Activated T-helper 2 cell treated with anti-CD3 and anti-CD28 coated beads, Interferon-gamma antibody, Interleukin-2, Interleukin-4, amounts not matched to agents 10 μg/mL and 5 μg/mL and 100 μg/mL, durations not matched to agents 14 hours and 24 hours and 36 hours (primary cell): ENCODE results near the gene FOLH1. TPM values are rescaled to one million over a fixed set of nuclear protein-coding genes. Genes with fewer than 3 reads are reported as not detected.
"Not testable (repeated sequence)": the region's sequence is repeated elsewhere in the genome, so short reads cannot be mapped to it uniquely, and the experiment has no call there.

ENCODE experiments used
- DNase-seq: peaks from one replicate; pipeline ENCODE4 v3.0.0; 2021; ENCODE audit warnings: low spot score
- H3K27ac Mint-ChIP-seq: one replicate; pipeline ENCODE4 v1.8.0; 2021; ENCODE audit warnings: mixed read lengths
- H3K27me3 Mint-ChIP-seq: one replicate; pipeline ENCODE4 v1.8.0; 2021; ENCODE audit warnings: low read depth, mixed read lengths
- H3K36me3 Mint-ChIP-seq: one replicate; pipeline ENCODE4 v1.8.0; 2021; ENCODE audit warnings: low read depth, mixed read lengths
- H3K4me1 Mint-ChIP-seq: one replicate; pipeline ENCODE4 v1.8.0; 2021; ENCODE audit warnings: low read depth, mixed read lengths
- H3K4me3 Mint-ChIP-seq: one replicate; pipeline ENCODE4 v1.8.0; 2021; ENCODE audit warnings: low read depth, mild to moderate bottlenecking, moderate library complexity, mixed read lengths
- H3K9me3 Mint-ChIP-seq: one replicate; pipeline ENCODE4 v1.8.0; 2021; ENCODE audit warnings: mixed read lengths
- intact Hi-C: fragments of 100-400 bp; cut with micrococcal nuclease; formaldehyde crosslinking; loops from one replicate; pipeline ENCODE4 v1.15.1; 2023
- total RNA-seq: library from RNA; stranded (reverse); gene quantifications from 2 replicates; pipeline ENCODE4 v1.2.3, GENCODE V29; 2022

Gene FOLH1
- total RNA-seq, 1 donor from 2014 or later, result not detected

GRCh38 chr11:49213026-49213560 lies 4.7 kb upstream of the FOLH1 start:
- Mint-ChIP-seq H3K4me3 (no peak overlapping the region), H3K27me3 (peaks cover 3% of the 10 kb centered on the region), H3K36me3 (no peaks in the 10 kb centered on the region), H3K4me1 (no peaks in the 10 kb centered on the region), H3K27ac (no peak overlapping the region), H3K9me3 (no peaks in the 10 kb centered on the region)
- no peak for DNase-seq
- intact Hi-C loops, result no loop called here

GRCh38 chr11:49206999-49207398 lies 1.4 kb downstream of the FOLH1 start:
- DNase-seq, H3K27ac Mint-ChIP-seq, H3K9me3 Mint-ChIP-seq, intact Hi-C loops, H3K4me1 Mint-ChIP-seq, H3K36me3 Mint-ChIP-seq, H3K4me3 Mint-ChIP-seq, H3K27me3 Mint-ChIP-seq: not testable (repeated sequence)

GRCh38 chr11:49202287-49202976 lies 6.0 kb downstream of the FOLH1 start:
- H3K27ac Mint-ChIP-seq, result no peak overlapping the region
- no peaks in the 10 kb centered on the region for H3K36me3 Mint-ChIP-seq
- no peak overlapping the region for H3K4me3 Mint-ChIP-seq
- intact Hi-C loops, result no loop called here
- H3K27me3 Mint-ChIP-seq, result peaks cover 3% of the 10 kb centered on the region
- no peak for DNase-seq
- H3K9me3 Mint-ChIP-seq, result no peaks in the 10 kb centered on the region
- no peaks in the 10 kb centered on the region for H3K4me1 Mint-ChIP-seq

- DNase-seq, H3K27me3 Mint-ChIP-seq, H3K4me3 Mint-ChIP-seq, H3K36me3 Mint-ChIP-seq, intact Hi-C loops, H3K27ac Mint-ChIP-seq, H3K9me3 Mint-ChIP-seq, H3K4me1 Mint-ChIP-seq: not testable (repeated sequence)
Measured at GRCh38 chr11:49196775-49197174, 11.6 kb downstream of the FOLH1 start.

GRCh38 chr11:49196002-49196401 lies 12.4 kb downstream of the FOLH1 start:
- DNase-seq, H3K27ac Mint-ChIP-seq: not testable (repeated sequence)

GRCh38 chr11:49190287-49190686 lies 18.1 kb downstream of the FOLH1 start:
- H3K4me3 Mint-ChIP-seq, H3K9me3 Mint-ChIP-seq, intact Hi-C loops, H3K36me3 Mint-ChIP-seq, DNase-seq, H3K4me1 Mint-ChIP-seq, H3K27ac Mint-ChIP-seq, H3K27me3 Mint-ChIP-seq: not testable (repeated sequence)

More at GRCh38 chr11:49196002-49196401, 12.4 kb downstream of the FOLH1 start:
- H3K4me3 Mint-ChIP-seq, H3K4me1 Mint-ChIP-seq, intact Hi-C loops, H3K9me3 Mint-ChIP-seq, H3K36me3 Mint-ChIP-seq, H3K27me3 Mint-ChIP-seq: not testable (repeated sequence)

- H3K4me3 Mint-ChIP-seq, intact Hi-C loops, H3K4me1 Mint-ChIP-seq, H3K27me3 Mint-ChIP-seq, H3K9me3 Mint-ChIP-seq, H3K36me3 Mint-ChIP-seq, DNase-seq, H3K27ac Mint-ChIP-seq: not testable (repeated sequence)
Measured at GRCh38 chr11:49186225-49186624, 22.2 kb downstream of the FOLH1 start.

GRCh38 chr11:49185597-49185996 lies 22.8 kb downstream of the FOLH1 start:
- H3K4me3 Mint-ChIP-seq, DNase-seq, H3K27me3 Mint-ChIP-seq, H3K4me1 Mint-ChIP-seq, H3K27ac Mint-ChIP-seq, H3K9me3 Mint-ChIP-seq, intact Hi-C loops, H3K36me3 Mint-ChIP-seq: not testable (repeated sequence)

- H3K4me3 Mint-ChIP-seq, H3K9me3 Mint-ChIP-seq, DNase-seq, intact Hi-C loops, H3K4me1 Mint-ChIP-seq, H3K36me3 Mint-ChIP-seq, H3K27me3 Mint-ChIP-seq, H3K27ac Mint-ChIP-seq: not testable (repeated sequence)
Measured at GRCh38 chr11:49184756-49185155, 23.6 kb downstream of the FOLH1 start.

GRCh38 chr11:49177936-49178335 lies 30.5 kb downstream of the FOLH1 start:
- H3K36me3 Mint-ChIP-seq, H3K9me3 Mint-ChIP-seq, H3K27ac Mint-ChIP-seq, H3K27me3 Mint-ChIP-seq, DNase-seq, H3K4me3 Mint-ChIP-seq, intact Hi-C loops, H3K4me1 Mint-ChIP-seq: not testable (repeated sequence)

GRCh38 chr11:49175378-49175777 lies 33.0 kb downstream of the FOLH1 start:
- intact Hi-C loops, H3K36me3 Mint-ChIP-seq, H3K9me3 Mint-ChIP-seq, DNase-seq, H3K27ac Mint-ChIP-seq, H3K4me1 Mint-ChIP-seq, H3K27me3 Mint-ChIP-seq, H3K4me3 Mint-ChIP-seq: not testable (repeated sequence)

GRCh38 chr11:49174691-49175366 lies 33.6 kb downstream of the FOLH1 start:
- H3K4me3 Mint-ChIP-seq, result not testable (repeated sequence)

GRCh38 chr11:49171613-49172012 lies 36.8 kb downstream of the FOLH1 start:
- DNase-seq, H3K9me3 Mint-ChIP-seq, intact Hi-C loops, H3K27ac Mint-ChIP-seq, H3K36me3 Mint-ChIP-seq, H3K4me1 Mint-ChIP-seq, H3K27me3 Mint-ChIP-seq, H3K4me3 Mint-ChIP-seq: not testable (repeated sequence)

More at GRCh38 chr11:49174691-49175366, 33.6 kb downstream of the FOLH1 start:
- H3K36me3 Mint-ChIP-seq, H3K4me1 Mint-ChIP-seq, intact Hi-C loops, H3K9me3 Mint-ChIP-seq, H3K27me3 Mint-ChIP-seq, H3K27ac Mint-ChIP-seq, DNase-seq: not testable (repeated sequence)
